Right lobe of liver (tissue), 6 donors: ENCODE results near the gene GLTP. TPM values are rescaled to one million over a fixed set of nuclear protein-coding genes. Genes with fewer than 3 reads are reported as not detected.
A peak's percentile ranks its signal among the peaks of the same experiment; 100 is the strongest.
"Not testable (repeated sequence)": the region's sequence is repeated elsewhere in the genome, so short reads cannot be mapped to it uniquely, and the experiment has no call there.

ENCODE experiments used
- ATAC-seq, 4 donors: fragments of 200-7000 bp; cut with Tn5 transposase; one replicate each; pipeline ENCODE4 v1.9.1; 2020; ENCODE audit warnings: mild to moderate bottlenecking in 4 of 4, moderate library complexity in 4 of 4
- DNase-seq, 3 donors: peaks; one replicate each; pipeline ENCODE4 v3.0.0-alpha.2; 2020
- H3K27ac ChIP-seq, 3 donors: fragments of 200-600 bp; one replicate each; pipeline ENCODE4 v1.8.0; 2022
- H3K27me3 ChIP-seq, 2 donors: fragments of 200-600 bp; one replicate each; pipeline ENCODE4 v1.8.0; 2022
- H3K36me3 ChIP-seq, 4 donors: fragments of 200-600 bp; sonication (generic) in 1 of 4; one replicate each; pipeline versions ENCODE4 v1.5.1 to v1.8.0; 2017 to 2022; ENCODE audit warnings: control low read depth in 1 of 4
- H3K4me1 ChIP-seq, 4 donors: fragments of 200-600 bp; sonication (generic) in 1 of 4; one replicate each; pipeline versions ENCODE4 v1.5.1 to v1.8.0; 2017 to 2022; ENCODE audit warnings: control low read depth in 1 of 4
- H3K4me3 ChIP-seq, 3 donors: fragments of 200-600 bp; one replicate each; pipeline ENCODE4 v1.8.0; 2022
- H3K9me3 ChIP-seq, 4 donors: fragments of 200-600 bp; sonication (generic) in 1 of 4; one replicate each; pipeline versions ENCODE4 v1.5.1 to v1.8.0; 2017 to 2022; ENCODE audit warnings: control low read depth in 1 of 4
- POLR2A ChIP-seq: fragments of 450-650 bp; IDR thresholded peaks from one replicate; pipeline ENCODE4 v1.6.1; 2017; ENCODE audit warnings: antibody characterized with exemption, mild to moderate bottlenecking
- WGBS: methylation state at CpG from one replicate; pipeline ENCODE4 v1.1.6; 2018; ENCODE audit warnings: low coverage, low lambda C conversion rate; ENCODE audit not compliant: insufficient coverage; ENCODE audit errors: missing lambda C conversion rate; 5-methylcytosine and 5-hydroxymethylcytosine counted together
- intact Hi-C, 2 donors: fragments of 100-400 bp; cut with DNase I; formaldehyde crosslinking; loops; one replicate each; pipeline versions ENCODE4 v1.11.2 to v1.14.1; 2022
- total RNA-seq, 6 experiments: library from RNA; depleted of rRNA in 2 of 6; stranded (reverse); fragments of >200 nt in 2 of 6; fragmentation: NEBNext Ultra II Directional in 3 of 6; extraction: Animal tissue kit (Norgen Biotek cat#: 25700) in 3 of 6; gene quantifications; one replicate each; pipeline versions ENCODE4 v1.1.0 to v1.2.4, GENCODE V29; 2016 to 2023
- TF ChIP-seq, protein P1 (sequence below), 4 donors: fragments of 200-600 bp in 3 of 4; fragments of 450-650 bp in 1 of 4; IDR thresholded peaks; one replicate each; pipeline versions ENCODE4 v1.5.1 to v1.8.0; 2016 to 2022; ENCODE audit warnings: antibody characterized with exemption in 4 of 4, mild to moderate bottlenecking in 2 of 4
- donor health status: DM: no; HTN: yes; CAD: no.
- donor health status: DM: no; HTN: no; CAD: no.
- donor health status: DM: no; HTN: no; CAD: no.
- donor health status: DM: no; HTN: yes; CAD: no.
- donor health status: DM: no; HTN: yes; CAD: no.

The GLTP gene
- total RNA-seq, 6 experiments from 2014 or later = 9.8 to 20.8 (median 13.6) TPM

DNA sequence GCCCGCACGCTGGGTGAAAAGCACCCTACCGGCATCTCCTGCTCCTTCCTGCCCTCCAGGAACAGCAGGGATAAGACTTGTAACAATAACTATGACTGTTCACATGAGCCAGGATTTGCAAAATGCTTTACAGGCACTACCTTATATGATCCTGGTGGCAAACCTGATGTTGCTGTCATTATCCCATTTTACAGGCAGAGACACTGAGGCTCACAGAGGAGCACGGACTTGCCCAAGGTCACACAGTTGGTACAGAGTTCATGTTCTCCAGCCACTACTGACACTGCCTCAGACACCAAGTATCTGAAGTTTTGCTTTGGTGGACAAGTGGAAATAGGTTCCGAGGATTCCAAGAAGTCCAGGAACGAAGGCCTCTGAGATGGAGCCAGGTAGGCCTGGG lies 22.6 kb downstream of the GLTP start:
- DNase-seq = no peak
- H3K4me3 ChIP-seq = no peak overlapping the region
- no peak overlapping the region for H3K27ac ChIP-seq
- intact Hi-C loops = no loop called here
- 96% methylated on average over 4 of the region's 6 CpGs for WGBS
- H3K36me3 ChIP-seq = peaks cover 0 to 9% (median 0%) of the 10 kb centered on the region in 4 donors
- TF ChIP-seq, protein P1, sequence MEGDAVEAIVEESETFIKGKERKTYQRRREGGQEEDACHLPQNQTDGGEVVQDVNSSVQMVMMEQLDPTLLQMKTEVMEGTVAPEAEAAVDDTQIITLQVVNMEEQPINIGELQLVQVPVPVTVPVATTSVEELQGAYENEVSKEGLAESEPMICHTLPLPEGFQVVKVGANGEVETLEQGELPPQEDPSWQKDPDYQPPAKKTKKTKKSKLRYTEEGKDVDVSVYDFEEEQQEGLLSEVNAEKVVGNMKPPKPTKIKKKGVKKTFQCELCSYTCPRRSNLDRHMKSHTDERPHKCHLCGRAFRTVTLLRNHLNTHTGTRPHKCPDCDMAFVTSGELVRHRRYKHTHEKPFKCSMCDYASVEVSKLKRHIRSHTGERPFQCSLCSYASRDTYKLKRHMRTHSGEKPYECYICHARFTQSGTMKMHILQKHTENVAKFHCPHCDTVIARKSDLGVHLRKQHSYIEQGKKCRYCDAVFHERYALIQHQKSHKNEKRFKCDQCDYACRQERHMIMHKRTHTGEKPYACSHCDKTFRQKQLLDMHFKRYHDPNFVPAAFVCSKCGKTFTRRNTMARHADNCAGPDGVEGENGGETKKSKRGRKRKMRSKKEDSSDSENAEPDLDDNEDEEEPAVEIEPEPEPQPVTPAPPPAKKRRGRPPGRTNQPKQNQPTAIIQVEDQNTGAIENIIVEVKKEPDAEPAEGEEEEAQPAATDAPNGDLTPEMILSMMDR (IDR thresholded peaks at IDR 0.05) = no peak
- no peak for TF ChIP-seq POLR2A
- H3K9me3 ChIP-seq = no peaks in the 10 kb centered on the region
- peaks cover 0 to 12% (median 0%) of the 10 kb centered on the region in 4 donors for H3K4me1 ChIP-seq
- ATAC-seq = no peak
- no peaks in the 10 kb centered on the region for H3K27me3 ChIP-seq

DNA sequence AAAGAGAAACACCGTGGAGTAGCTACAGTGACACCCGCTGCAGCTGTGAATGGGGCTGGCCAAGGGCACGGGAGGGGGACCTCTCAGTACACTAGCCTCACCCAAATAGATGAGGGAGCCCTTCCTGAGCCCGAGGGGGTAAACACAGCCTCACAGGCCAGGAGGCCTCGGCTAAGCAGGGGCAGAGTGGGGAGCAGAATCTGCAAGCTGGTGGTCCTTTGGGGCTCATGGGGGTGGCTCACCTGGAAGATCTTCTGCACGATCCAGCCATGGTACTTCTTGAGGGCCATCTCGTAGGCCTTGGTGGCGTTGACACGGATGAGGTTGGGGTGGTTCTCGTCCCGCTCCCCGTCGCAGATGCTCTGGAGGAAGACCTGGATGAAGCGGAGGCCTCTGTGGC lies 25.0 kb downstream of the GLTP start:
- no peak for TF ChIP-seq POLR2A
- Histone ChIP-seq H3K9me3 (no peaks in the 10 kb centered on the region), H3K4me3 (no peak overlapping the region), H3K27ac (no peak overlapping the region), H3K27me3 (no peaks in the 10 kb centered on the region), H3K36me3 (peaks cover 0 to 9% (median 0%) of the 10 kb centered on the region in 4 donors), H3K4me1 (no peaks in the 10 kb centered on the region)
- intact Hi-C loops = no loop called here
- ATAC-seq (no peak), DNase-seq (no peak)
- 83% methylated on average over 2 of the region's 14 CpGs for WGBS

DNA sequence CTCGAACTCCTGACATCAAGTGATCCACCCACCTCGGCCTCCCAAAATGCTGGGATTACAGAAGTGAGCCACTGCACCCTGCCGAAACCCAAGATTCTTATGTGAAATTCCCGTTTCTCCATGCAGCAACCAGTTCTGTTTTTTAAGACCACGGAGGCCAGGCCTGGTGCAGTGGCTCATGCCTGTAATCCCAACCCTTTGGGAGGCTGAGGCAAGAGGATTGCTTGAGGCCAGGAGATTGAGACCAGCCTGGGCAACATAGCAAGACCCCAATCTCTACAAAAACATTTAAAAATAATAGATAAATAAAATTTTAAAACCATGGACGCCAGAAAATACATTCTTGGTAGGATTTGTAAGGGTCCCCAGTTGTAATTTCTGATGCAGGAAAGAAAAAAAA lies 29.8 kb downstream of the GLTP start:
- DNase-seq, intact Hi-C loops, H3K4me3 ChIP-seq, H3K9me3 ChIP-seq, H3K36me3 ChIP-seq, H3K4me1 ChIP-seq, ATAC-seq, H3K27me3 ChIP-seq, H3K27ac ChIP-seq: not testable (repeated sequence)
- WGBS = 87% methylated on average over 6 of the region's 6 CpGs

DNA sequence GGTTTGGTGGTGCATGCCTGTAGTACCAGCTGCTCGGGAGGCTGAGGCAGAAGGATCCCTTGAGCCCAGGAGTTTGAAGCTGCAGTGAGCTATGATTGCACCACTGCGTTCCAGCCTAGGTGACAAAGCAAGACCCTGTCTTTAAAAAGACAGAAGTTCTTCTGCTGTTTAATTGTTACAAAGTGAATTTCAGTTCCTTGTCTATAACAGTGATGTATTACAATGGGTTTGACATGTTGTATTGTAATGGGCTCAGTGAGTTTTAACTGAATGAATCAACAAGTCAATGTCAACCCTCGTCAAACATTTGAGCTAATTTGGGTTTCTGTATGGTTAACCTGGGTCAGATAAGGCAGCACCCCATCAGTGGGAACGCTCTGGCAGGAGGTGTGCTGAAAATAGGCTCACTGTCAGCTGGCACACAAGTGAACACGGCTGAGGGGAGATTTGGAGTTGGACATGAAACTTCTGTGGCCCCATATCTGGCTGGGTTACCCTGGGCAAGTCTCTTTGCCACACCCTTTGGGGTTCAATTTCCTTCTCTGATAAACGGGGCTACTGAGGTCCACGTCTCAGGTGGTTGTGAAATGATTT lies 33.1 kb downstream of the GLTP start:
- ATAC-seq = peak in 1 of 4 donors; percentile 12
- WGBS = 37% methylated on average over 7 of the region's 7 CpGs

DNA sequence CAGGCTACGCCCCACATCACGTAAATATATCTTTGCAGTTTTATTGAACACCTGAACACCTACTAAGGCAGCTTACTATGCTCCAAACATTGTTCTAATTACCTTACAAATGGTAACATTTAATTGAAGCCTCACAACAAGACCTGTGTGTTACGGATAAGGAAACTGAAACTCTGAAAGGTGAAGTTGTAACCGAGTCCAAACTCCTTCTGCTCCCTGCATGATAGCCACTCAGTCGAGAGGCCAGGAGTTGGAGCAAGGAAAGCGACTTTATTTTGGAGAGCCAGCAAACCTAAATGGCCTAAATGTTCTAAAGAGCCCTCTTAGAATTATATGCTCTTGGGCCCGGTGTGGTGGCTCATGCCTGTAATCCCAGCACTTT lies 34.5 kb downstream of the GLTP start:
- Histone ChIP-seq H3K4me3 (no peak overlapping the region), H3K27me3 (no peaks in the 10 kb centered on the region), H3K27ac (peak overlapping the region in 2 of 3 donors; percentile 22 to 29), H3K36me3 (no peaks in the 10 kb centered on the region), H3K9me3 (no peaks in the 10 kb centered on the region), H3K4me1 (peaks cover 0 to 7% (median 0%) of the 10 kb centered on the region in 4 donors)
- intact Hi-C loops = loop anchor here in 1 of 2 donors (2.0 kb wide), 1 partner anchor 39 kb away; no protein-coding TSS in a partner anchor
- 50% methylated on average over 5 of the region's 7 CpGs for WGBS
- DNase-seq = no peak
- peak in 2 of 4 donors; percentile 4 to 5 for ATAC-seq
- no peak for TF ChIP-seq POLR2A
- TF ChIP-seq, protein P1 (IDR thresholded peaks at IDR 0.05) = no peak

More for the DNA sequence above, 33.1 kb downstream of the GLTP start:
- H3K4me1 ChIP-seq = peaks cover 0 to 7% (median 0%) of the 10 kb centered on the region in 4 donors
- no peaks in the 10 kb centered on the region for H3K9me3 ChIP-seq
- no peak overlapping the region for H3K27ac ChIP-seq
- TF ChIP-seq, protein P1 (IDR thresholded peaks at IDR 0.05) = no peak
- TF ChIP-seq POLR2A = no peak
- H3K36me3 ChIP-seq = no peaks in the 10 kb centered on the region
- no peak overlapping the region for H3K4me3 ChIP-seq
- intact Hi-C loops = no loop called here
- DNase-seq = no peak
- no peaks in the 10 kb centered on the region for H3K27me3 ChIP-seq
